HG03097 (cell line): ENCODE measurements around the gene GSTM3.

Experiments used
- ATAC-seq: cut with Tn5 transposase; IDR thresholded peaks from one replicate; pipeline ENCODE4 v1.9.1; 2021; ENCODE audit not compliant: unreplicated experiment, low FRiP score

Gene GSTM3

GRCh38 chr1:109740615-109741373 lies at the start of gene GSTM3:
GSTM3 (minus strand) TSS chr1:109741038; CDS start chr1:109740287, 751 bp downstream.
- no peak for ATAC-seq

GRCh38 chr1:109790329-109790728 lies 49.5 kb upstream of the GSTM3 start:
- no peak for ATAC-seq

- no peak for ATAC-seq
Observed at GRCh38 chr1:109789551-109790180, 48.8 kb upstream of the GSTM3 start.

- no peak for ATAC-seq
Observed at GRCh38 chr1:109788695-109789521, 48.1 kb upstream of the GSTM3 start.

GRCh38 chr1:109787845-109788601 lies 47.2 kb upstream of the GSTM3 start:
- ATAC-seq = no peak

- ATAC-seq = no peak
Observed at GRCh38 chr1:109787211-109787844, 46.5 kb upstream of the GSTM3 start.

- ATAC-seq = no peak
Observed at GRCh38 chr1:109786531-109787021, 45.7 kb upstream of the GSTM3 start.

GRCh38 chr1:109786112-109786480 lies 45.3 kb upstream of the GSTM3 start:
- no peak for ATAC-seq

GRCh38 chr1:109785446-109786111 lies 44.7 kb upstream of the GSTM3 start:
- ATAC-seq = no peak

- no peak for ATAC-seq
Observed at GRCh38 chr1:109784551-109785252, 43.9 kb upstream of the GSTM3 start.

GRCh38 chr1:109783436-109783835 lies 42.6 kb upstream of the GSTM3 start:
- ATAC-seq = no peak

- ATAC-seq = no peak
Observed at GRCh38 chr1:109782927-109783326, 42.1 kb upstream of the GSTM3 start.

GRCh38 chr1:109782514-109782913 lies 41.7 kb upstream of the GSTM3 start:
- no peak for ATAC-seq

GRCh38 chr1:109781806-109782205 lies 41.0 kb upstream of the GSTM3 start:
- no peak for ATAC-seq

GRCh38 chr1:109780982-109781381 lies 40.1 kb upstream of the GSTM3 start:
- ATAC-seq = no peak

- ATAC-seq = no peak
Observed at GRCh38 chr1:109777980-109778625, 37.3 kb upstream of the GSTM3 start.

GRCh38 chr1:109777436-109777835 lies 36.6 kb upstream of the GSTM3 start:
- ATAC-seq = no peak

GRCh38 chr1:109776911-109777310 lies 36.1 kb upstream of the GSTM3 start:
- peak; percentile 61 for ATAC-seq
